Lower leg skin (tissue), 3 donors: ENCODE data around the gene ZIM2.

Experiments used
- POLR2A ChIP-seq, 2 donors: fragments of 450-650 bp; IDR thresholded peaks; one replicate each; pipeline ENCODE4 v1.6.1; 2016 to 2017; ENCODE audit warnings: antibody characterized with exemption in 2 of 2, mild to moderate bottlenecking in 1 of 2, moderate library complexity in 1 of 2
- TF ChIP-seq, protein P1 (sequence below), 3 donors: fragments of 450-650 bp; IDR thresholded peaks; one replicate each; pipeline ENCODE4 v1.5.1; 2016; ENCODE audit warnings: antibody characterized with exemption in 3 of 3, mild to moderate bottlenecking in 3 of 3, moderate library complexity in 2 of 3

GRCh38 chr19:56727677-56728076 lies 112.8 kb downstream of the ZIM2 start:
- TF ChIP-seq, protein P1, sequence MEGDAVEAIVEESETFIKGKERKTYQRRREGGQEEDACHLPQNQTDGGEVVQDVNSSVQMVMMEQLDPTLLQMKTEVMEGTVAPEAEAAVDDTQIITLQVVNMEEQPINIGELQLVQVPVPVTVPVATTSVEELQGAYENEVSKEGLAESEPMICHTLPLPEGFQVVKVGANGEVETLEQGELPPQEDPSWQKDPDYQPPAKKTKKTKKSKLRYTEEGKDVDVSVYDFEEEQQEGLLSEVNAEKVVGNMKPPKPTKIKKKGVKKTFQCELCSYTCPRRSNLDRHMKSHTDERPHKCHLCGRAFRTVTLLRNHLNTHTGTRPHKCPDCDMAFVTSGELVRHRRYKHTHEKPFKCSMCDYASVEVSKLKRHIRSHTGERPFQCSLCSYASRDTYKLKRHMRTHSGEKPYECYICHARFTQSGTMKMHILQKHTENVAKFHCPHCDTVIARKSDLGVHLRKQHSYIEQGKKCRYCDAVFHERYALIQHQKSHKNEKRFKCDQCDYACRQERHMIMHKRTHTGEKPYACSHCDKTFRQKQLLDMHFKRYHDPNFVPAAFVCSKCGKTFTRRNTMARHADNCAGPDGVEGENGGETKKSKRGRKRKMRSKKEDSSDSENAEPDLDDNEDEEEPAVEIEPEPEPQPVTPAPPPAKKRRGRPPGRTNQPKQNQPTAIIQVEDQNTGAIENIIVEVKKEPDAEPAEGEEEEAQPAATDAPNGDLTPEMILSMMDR (IDR thresholded peaks at IDR 0.05), result no peak
- no peak for TF ChIP-seq POLR2A (IDR thresholded peaks at IDR 0.05)
